ENCODE data around the gene PCNT. TPM values are rescaled to one million over a fixed set of nuclear protein-coding genes. Genes with fewer than 3 reads are reported as not detected.

The PCNT gene
- total RNA-seq, 1 donor from 2014 or later = 21.0 TPM

DNA sequence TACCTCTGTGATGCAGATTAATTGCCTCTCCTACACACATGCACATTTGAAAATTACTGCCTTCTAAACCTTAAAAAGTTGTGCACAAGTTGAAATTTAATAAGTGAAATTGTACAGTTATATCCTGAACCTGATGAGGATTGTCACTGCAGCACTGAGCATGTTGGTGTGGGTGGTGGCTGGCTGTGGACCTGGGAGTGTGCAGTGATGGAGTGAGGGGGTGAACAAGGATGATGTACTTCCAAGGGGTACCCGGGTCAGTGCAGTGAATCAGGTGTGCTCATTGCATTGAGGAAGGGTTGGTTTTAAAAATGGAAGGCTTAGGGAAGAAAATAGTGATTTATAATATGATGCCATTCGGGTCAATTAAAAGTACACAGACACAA lies 158.9 kb downstream of the PCNT start:
- DNase-seq (ENCODE audit: low spot score) = no peak
- intact Hi-C loops (cut with DNase I) = no loop called here

DNA sequence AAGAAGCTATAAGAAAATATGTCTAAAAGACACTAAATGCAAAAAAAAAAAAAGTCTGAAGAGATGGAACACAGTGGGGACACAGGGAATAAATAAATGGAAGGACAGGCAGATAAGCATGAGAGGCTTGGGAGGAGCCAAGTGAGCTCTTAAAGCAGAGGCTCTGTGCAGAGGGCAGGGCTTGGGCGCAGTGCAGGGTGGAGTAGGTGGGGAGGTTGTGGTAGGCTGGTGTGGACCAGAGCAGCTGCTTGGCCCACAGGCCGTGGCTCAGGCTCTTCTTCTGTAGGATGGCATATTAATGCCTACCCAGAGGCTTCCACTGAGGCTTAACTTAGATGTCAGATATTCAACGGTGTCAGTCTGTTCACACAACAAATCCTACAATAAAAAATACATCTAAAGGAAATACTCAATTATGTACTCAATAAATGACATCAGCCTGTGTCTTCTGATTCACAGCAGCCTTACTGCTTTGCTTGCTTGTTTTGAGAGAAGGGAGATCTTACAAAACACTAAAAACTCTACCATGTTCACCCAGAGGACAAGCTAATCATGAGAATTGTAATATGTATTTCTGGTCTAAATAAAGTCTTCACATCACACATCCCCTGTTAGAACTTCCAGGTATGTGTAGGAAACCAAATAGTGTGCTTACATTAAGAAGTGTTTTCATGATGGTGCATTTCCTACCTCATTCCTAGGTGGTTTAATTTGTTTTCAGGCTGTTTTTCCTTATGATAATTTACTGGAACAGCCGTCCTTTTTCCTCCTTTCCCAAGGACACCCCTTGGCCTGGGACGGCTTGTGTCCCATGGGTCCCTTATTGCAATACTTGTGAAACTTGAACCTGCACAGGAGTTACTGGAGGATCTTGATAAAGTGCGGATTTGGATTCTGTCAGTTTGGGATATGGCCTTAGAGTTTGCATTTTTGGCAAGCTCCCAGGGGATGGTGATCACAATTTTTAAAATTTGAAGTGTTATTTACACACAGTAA lies 159.6 kb downstream of the PCNT start:
- intact Hi-C loops (cut with DNase I) = no loop called here
- DNase-seq (ENCODE audit: low spot score) = no peak

DNA sequence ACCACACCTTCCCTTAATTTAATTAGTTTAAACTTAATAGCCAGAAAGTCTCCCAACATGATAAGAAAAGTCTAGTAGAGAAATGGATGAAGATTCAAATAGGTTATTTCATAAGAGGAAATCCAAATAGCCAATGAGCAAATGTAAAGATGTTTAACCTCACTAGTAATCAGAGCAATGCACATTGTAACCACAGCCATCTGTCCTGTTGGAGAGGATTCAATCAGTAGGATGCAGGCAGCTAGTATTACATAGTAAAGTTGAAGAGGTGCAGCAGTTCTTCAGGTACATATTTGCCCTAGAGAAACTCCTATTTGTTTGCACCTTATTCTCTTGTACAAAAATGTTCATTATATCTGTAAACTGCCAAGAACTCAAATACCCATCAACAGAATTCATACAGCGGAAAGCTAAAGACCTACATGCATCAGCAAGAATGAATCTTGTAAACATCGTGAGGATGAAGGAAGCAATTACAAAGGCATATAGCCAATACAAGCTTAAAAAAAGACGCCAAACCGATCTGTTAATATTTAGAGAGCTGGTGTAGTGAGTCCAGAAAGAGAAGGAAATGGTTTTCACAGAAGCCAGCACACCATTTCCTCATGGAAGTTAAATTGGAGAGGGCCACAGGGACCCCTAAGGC lies 162.6 kb downstream of the PCNT start:
- no peak for DNase-seq (ENCODE audit: low spot score)
- intact Hi-C loops (cut with DNase I) = no loop called here

DNA sequence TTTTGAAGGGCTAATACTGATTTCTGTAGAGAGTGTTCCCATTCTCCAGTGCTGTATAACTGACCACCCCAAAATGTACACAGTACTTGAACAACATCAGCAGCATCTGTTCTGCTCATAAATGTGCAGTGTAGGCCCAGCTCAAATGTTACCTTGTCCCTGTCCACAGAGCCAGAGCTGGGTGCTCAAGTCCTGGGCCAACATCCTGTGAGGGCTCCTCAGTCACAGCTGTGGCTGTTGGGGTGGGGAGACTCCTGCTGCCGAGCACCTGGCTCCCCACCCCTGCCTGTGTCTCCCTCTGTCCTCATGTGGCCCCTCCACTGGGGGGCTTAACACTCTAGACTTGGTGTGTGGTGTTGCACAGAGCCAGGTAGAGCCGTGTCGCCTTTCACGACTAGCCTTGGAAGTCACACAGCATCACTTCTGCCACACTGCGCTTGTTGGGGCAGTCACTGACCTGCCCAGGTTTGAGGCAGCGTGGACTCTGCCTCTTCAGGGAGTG lies 165.3 kb downstream of the PCNT start:
- intact Hi-C loops (cut with DNase I) = no loop called here
- no peak for DNase-seq (ENCODE audit: low spot score)

DNA sequence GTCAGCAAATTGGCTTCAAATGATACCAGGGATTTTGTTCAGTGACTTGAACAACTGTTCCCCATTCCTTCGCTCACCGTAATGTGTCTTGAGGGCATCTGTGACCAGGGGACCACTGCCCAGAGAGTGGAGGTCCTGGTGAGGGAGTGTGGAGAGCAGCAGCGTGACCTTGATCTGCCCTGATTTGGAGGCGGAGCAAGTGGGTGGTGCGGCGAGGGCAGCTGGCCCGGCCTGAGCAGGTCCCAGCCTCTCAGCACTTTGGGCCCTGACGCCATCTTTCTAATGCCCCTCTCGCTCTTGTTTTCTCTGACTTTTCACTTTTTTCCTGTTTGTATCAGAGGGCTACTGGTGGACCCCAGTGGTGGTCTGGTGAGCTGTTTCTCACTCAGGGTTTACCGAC lies 165.8 kb downstream of the PCNT start:
- intact Hi-C loops (cut with DNase I) = no loop called here
- no peak for DNase-seq (ENCODE audit: low spot score)

DNA sequence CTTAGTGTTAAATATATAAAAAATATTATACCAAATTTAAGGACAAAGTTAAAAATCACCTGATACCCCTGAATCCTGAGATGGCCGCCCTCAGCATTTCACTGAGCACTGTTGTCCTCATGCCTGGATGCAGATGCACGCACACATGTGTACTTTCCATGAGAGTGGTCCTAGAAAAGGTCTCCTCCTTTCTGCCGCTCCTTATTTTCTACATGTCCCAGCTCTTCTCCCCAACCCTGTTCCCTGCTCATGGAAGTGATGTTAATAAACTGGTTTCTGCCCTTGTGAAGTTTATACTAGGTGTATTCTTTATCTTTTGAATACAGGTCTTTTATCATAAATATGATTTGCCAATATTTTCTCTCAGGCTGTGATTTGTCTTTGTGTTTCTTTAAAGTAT lies 167.6 kb downstream of the PCNT start:
- intact Hi-C loops (cut with DNase I) = no loop called here
- no peak for DNase-seq (ENCODE audit: low spot score)

DNA sequence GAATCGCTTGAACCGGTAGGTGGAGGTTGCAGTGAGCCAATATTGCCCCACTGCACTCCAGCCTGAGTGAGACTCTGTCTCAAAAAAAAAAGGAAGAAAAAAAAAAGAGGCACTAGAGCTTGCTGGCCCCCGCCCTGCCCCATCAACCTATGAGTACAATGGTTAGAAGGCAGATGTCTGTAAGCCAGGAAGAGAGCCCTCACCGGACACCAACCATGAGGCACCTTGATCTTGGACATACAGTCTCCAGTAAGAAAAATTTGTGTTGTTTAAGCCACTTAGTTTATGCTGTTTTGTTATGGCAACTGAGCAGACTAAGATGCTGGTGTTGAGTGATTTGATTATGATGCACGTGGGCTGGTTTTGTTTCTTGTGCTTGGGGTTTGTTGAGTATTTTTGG lies 168.9 kb downstream of the PCNT start:
- DNase-seq (ENCODE audit: low spot score) = no peak
- intact Hi-C loops (cut with DNase I) = no loop called here

DNA sequence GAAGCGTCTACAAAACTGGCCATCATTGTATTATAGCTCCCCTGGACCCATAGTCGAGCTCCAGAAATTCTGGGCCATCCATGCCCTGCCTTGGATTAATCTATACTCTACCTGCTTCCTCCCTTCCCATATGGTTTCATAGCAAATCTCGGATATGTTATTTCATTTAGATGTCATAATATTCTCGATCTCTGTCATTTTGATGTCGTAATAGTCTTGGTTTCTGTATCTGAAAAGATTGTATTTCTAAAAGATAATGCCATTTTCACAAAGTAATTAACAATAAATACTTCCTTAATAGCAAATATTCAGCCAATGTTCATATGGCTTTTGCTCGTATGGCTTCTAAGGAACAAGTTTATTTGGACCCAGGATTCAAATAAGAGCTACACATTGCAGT lies 169.9 kb downstream of the PCNT start:
- intact Hi-C loops (cut with DNase I) = no loop called here
- DNase-seq (ENCODE audit: low spot score) = no peak

Other genes starting within 250 kb of the PCNT start
- 157 TPM for gene COL6A2, start 226.0 kb upstream of the PCNT start, total RNA-seq
- gene FTCD, start 168.6 kb upstream of the PCNT start, total RNA-seq = 0.83 TPM
- gene SPATC1L, start 139.7 kb upstream of the PCNT start, total RNA-seq = 7.3 TPM
- gene LSS, start 95.4 kb upstream of the PCNT start, total RNA-seq = 34.9 TPM
- gene MCM3AP, start 38.5 kb upstream of the PCNT start, total RNA-seq = 69.9 TPM
- 14.1 TPM for gene YBEY, start 37.8 kb upstream of the PCNT start, total RNA-seq
- gene C21orf58, start 286 bp upstream of the PCNT start, total RNA-seq = 1.4 TPM
- 38.9 TPM for gene DIP2A, start 134.7 kb downstream of the PCNT start, total RNA-seq

Data from cardiac septum (tissue), 1 donor.